ENCODE data around the gene SLC1A5. TPM values are rescaled to one million over a fixed set of nuclear protein-coding genes. Genes with fewer than 3 reads are reported as not detected.

Gene SLC1A5
- total RNA-seq, 6 experiments from 2014 or later: 263 to 310 (median 281) TPM

DNA sequence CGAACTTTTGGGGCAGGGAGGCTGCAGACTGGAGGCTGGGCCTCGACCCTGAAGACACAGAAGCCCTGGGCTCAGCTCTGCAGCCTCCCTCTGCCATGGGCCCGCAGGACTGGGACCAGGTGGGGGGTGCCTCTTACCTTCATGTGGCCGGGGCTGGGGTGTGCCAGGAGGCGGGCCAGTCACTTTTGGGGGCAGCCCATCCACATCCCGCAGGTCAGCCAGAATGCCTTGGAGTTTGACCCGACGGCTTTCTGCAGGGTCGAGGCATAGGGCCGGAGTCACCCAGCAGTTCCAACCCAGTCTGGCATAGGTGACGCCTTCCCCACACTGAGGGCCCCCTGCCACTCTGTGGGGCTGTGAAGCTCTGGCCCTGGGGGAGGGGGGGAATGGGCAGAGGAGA lies 60.6 kb downstream of the SLC1A5 start:
- no peaks in the 10 kb centered on the region for H3K9me3 Mint-ChIP-seq

DNA sequence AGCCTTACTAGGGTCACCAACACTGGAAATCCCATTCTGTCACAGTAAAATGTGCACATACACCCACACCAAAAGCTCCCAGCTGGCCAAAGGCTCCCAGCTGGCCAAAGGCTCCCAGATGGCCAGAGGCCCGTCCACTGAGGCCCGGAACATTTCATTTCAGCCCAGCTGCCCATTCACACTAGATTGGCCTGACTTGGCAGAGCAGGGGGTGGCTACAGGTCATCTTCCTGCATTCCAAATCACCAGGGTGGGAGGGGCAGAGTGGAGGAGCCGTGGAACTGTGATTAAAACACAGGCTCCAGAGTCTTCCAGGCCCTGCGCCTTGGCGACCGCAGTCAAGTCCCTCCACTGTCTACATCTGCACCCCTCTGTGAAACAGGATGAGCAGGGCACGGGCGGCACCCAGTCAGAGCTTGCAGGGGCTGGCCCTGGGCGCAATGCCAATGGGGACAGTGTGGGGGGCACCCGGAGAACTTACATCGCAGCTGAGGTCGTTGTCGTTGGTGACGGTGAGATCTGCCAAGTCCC lies 61.4 kb downstream of the SLC1A5 start:
- no peak overlapping the region for H3K4me3 Mint-ChIP-seq
- peaks cover 20% of the 10 kb centered on the region for H3K4me1 Mint-ChIP-seq (ENCODE audit: low read depth)
- H3K27ac Mint-ChIP-seq: no peak overlapping the region
- H3K27me3 Mint-ChIP-seq (ENCODE audit: insufficient read depth): peaks cover 1% of the 10 kb centered on the region; the same call in 1 of the 2 replicates
- no peaks in the 10 kb centered on the region for H3K9me3 Mint-ChIP-seq
- H3K36me3 Mint-ChIP-seq (ENCODE audit: low read depth): peaks cover 22% of the 10 kb centered on the region
- TF ChIP-seq, protein P1, sequence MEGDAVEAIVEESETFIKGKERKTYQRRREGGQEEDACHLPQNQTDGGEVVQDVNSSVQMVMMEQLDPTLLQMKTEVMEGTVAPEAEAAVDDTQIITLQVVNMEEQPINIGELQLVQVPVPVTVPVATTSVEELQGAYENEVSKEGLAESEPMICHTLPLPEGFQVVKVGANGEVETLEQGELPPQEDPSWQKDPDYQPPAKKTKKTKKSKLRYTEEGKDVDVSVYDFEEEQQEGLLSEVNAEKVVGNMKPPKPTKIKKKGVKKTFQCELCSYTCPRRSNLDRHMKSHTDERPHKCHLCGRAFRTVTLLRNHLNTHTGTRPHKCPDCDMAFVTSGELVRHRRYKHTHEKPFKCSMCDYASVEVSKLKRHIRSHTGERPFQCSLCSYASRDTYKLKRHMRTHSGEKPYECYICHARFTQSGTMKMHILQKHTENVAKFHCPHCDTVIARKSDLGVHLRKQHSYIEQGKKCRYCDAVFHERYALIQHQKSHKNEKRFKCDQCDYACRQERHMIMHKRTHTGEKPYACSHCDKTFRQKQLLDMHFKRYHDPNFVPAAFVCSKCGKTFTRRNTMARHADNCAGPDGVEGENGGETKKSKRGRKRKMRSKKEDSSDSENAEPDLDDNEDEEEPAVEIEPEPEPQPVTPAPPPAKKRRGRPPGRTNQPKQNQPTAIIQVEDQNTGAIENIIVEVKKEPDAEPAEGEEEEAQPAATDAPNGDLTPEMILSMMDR (IDR thresholded peaks at IDR 0.05): no peak
- no peak for DNase-seq

More for the DNA sequence above, 60.6 kb downstream of the SLC1A5 start:
- TF ChIP-seq, protein P1 (IDR thresholded peaks at IDR 0.05): no peak
- DNase-seq: no peak
- H3K27ac Mint-ChIP-seq: peak overlapping the region; percentile 46; the same call in 1 of the 2 replicates
- H3K4me1 Mint-ChIP-seq (ENCODE audit: low read depth): peaks cover 26% of the 10 kb centered on the region
- peaks cover 24% of the 10 kb centered on the region for H3K36me3 Mint-ChIP-seq (ENCODE audit: low read depth)
- peaks cover 4% of the 10 kb centered on the region; the same call in 1 of the 2 replicates for H3K27me3 Mint-ChIP-seq (ENCODE audit: insufficient read depth)
- no peak overlapping the region for H3K4me3 Mint-ChIP-seq

DNA sequence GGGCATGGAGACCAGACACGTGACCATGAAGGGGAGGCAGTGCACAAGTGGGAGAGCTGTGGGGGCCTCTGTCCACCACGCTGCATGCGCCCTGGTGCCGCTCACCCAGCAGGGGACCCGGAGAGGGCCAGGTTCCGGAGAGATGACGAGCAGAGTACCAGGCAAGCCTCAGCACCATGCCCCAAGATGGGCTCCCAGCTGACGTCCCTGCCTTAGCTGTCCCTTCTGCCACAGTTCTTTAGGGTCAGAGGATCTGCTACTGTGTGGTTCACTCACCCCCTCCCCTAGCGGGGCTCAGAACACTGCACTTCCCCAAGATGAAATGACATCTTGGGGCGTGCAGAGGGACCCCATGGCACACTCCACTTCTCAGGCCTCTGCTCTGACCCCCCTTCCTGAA lies 61.8 kb downstream of the SLC1A5 start:
- Mint-ChIP-seq H3K27ac (no peak overlapping the region; the same call in 1 of the 2 replicates), H3K9me3 (no peaks in the 10 kb centered on the region), H3K4me1 (ENCODE audit: low read depth) (peaks cover 16% of the 10 kb centered on the region), H3K27me3 (ENCODE audit: insufficient read depth) (no peaks in the 10 kb centered on the region; the same call in 1 of the 2 replicates), H3K4me3 (no peak overlapping the region), H3K36me3 (ENCODE audit: low read depth) (peaks cover 17% of the 10 kb centered on the region)
- TF ChIP-seq, protein P1 (IDR thresholded peaks at IDR 0.05): no peak
- no peak for DNase-seq

DNA sequence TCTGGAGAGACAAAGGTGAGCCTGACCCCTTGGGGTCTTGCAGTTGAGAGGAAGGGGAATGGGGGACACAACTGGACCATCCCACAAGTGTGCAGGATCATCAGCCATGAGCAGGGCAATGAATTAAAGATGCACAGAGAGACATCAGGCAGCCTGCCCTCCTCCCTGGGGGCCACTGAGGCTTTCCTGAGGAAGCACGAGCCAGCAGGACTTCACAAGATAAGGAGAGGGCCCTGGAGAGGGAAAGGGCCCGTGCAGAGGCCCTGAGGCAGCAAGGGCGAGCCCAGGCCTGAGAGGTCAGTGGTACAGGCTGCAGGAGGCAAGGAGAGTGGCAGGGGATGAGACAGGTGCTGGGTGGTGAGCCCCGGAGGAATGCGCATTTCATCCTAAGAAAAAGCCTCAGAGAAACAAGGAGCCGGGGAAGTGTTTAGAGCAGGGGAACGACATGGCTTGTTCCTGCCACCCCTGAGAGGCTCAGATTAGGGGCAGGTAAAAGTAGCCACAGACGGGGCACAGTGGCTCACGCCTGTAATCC lies 62.5 kb downstream of the SLC1A5 start:
- Mint-ChIP-seq H3K9me3 (no peaks in the 10 kb centered on the region), H3K4me3 (no peak overlapping the region), H3K27ac (no peak overlapping the region), H3K36me3 (ENCODE audit: low read depth) (peaks cover 13% of the 10 kb centered on the region), H3K4me1 (ENCODE audit: low read depth) (peaks cover 9% of the 10 kb centered on the region), H3K27me3 (ENCODE audit: insufficient read depth) (no peaks in the 10 kb centered on the region; the same call in 1 of the 2 replicates)
- TF ChIP-seq, protein P1 (IDR thresholded peaks at IDR 0.05): no peak
- no peak for DNase-seq

DNA sequence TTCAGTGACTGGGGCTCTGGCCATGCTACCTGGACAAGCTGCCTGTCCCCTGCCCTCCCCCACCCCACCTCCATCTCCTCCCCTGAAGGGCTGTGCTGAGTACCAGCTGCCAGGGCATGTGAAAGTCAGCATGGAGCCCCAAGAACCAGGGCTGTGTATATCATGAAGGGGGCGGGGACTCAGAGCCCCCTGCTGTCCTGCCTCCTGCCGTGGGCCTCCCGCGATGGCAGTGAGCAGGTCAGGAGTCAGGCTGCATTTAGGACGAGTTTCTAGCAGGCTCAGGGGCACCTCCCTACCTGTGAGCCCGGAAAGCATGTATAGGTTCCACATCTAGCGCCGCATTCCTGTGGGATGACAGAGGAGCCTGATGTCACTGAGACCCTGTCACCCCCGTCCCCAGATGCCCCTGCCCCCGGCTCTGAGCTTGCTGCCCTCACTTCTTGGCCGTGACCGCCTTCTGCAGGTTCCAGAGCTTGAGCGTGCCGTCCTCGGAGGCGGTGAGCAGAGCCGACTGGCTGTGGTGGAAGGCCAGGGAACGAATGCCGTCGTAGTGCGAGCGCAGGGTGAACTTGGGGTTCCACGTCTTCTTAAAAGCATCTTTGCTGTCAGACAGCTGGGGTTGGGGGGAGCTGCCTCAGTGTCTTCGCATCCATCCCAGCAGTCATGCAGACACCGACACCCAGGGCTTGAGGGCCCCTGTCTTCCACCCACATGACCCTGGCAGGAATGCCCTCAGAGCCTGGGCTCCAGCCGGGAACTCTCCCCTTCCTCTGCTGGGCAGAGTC lies 63.2 kb downstream of the SLC1A5 start:
- Mint-ChIP-seq H3K27ac (no peak overlapping the region), H3K27me3 (ENCODE audit: insufficient read depth) (no peaks in the 10 kb centered on the region; the same call in 1 of the 2 replicates), H3K36me3 (ENCODE audit: low read depth) (peaks cover 14% of the 10 kb centered on the region), H3K4me1 (ENCODE audit: low read depth) (peaks cover 4% of the 10 kb centered on the region; the same call in 1 of the 2 replicates), H3K9me3 (no peaks in the 10 kb centered on the region), H3K4me3 (no peak overlapping the region)
- no peak for DNase-seq
- TF ChIP-seq, protein P1 (IDR thresholded peaks at IDR 0.05): no peak

Other genes starting within 250 kb of the SLC1A5 start
- 100 to 1,000 TPM; 445 to 561 (median 538) TPM for gene CALM3, start 187.3 kb downstream of the SLC1A5 start, total RNA-seq (2021; fragmentation: NEBNext Ultra II Directional; extraction: Animal tissue kit (Norgen Biotek cat#: 25700))
- gene PTGIR, start 163.5 kb downstream of the SLC1A5 start, total RNA-seq (2021; fragmentation: NEBNext Ultra II Directional; extraction: Animal tissue kit (Norgen Biotek cat#: 25700)): 10 to 100 TPM; 16.0 to 26.6 (median 17.9) TPM
- not detected for gene GNG8, start 152.4 kb downstream of the SLC1A5 start, total RNA-seq (2021; fragmentation: NEBNext Ultra II Directional; extraction: Animal tissue kit (Norgen Biotek cat#: 25700))
- gene DACT3, start 127.4 kb downstream of the SLC1A5 start, total RNA-seq (2021; fragmentation: NEBNext Ultra II Directional; extraction: Animal tissue kit (Norgen Biotek cat#: 25700)): 10 to 100 TPM; 12.6 to 17.2 (median 15.5) TPM
- gene PRKD2, start 71.5 kb downstream of the SLC1A5 start, total RNA-seq (2021; fragmentation: NEBNext Ultra II Directional; extraction: Animal tissue kit (Norgen Biotek cat#: 25700)): 10 to 100 TPM; 35.3 to 42.2 (median 38.4) TPM
- gene FKRP, start 42.5 kb downstream of the SLC1A5 start, total RNA-seq (2021; fragmentation: NEBNext Ultra II Directional; extraction: Animal tissue kit (Norgen Biotek cat#: 25700)): 10 to 100 TPM; 31.4 to 36.8 (median 33.2) TPM
- gene STRN4, start 42.1 kb downstream of the SLC1A5 start, total RNA-seq (2021; fragmentation: NEBNext Ultra II Directional; extraction: Animal tissue kit (Norgen Biotek cat#: 25700)): 10 to 100 TPM; 53.6 to 60.8 (median 58.3) TPM
- 100 to 1,000 TPM; 416 to 479 (median 463) TPM for gene AP2S1, start 62.3 kb upstream of the SLC1A5 start, total RNA-seq (2021; fragmentation: NEBNext Ultra II Directional; extraction: Animal tissue kit (Norgen Biotek cat#: 25700))
- gene ARHGAP35, start 72.4 kb upstream of the SLC1A5 start, total RNA-seq (2021; fragmentation: NEBNext Ultra II Directional; extraction: Animal tissue kit (Norgen Biotek cat#: 25700)): 10 to 100 TPM; 51.9 to 69.8 (median 63.4) TPM
- gene NPAS1, start 231.2 kb upstream of the SLC1A5 start, total RNA-seq (2021; fragmentation: NEBNext Ultra II Directional; extraction: Animal tissue kit (Norgen Biotek cat#: 25700)): 10 to 100 TPM in 1 of 6 experiments, 1 to 10 TPM in 5; 2.2 to 11.5 (median 3.6) TPM